Endothelial cell (in vitro differentiated cells): ENCODE results near the gene GNGT2. TPM values are rescaled to one million over a fixed set of nuclear protein-coding genes. Genes with fewer than 3 reads are reported as not detected.
A peak's percentile ranks its signal among the peaks of the same experiment; 100 is the strongest.

Experiments
- DNase-seq: peaks from one replicate; pipeline ENCODE4 v3.0.0; 2021; ENCODE audit warnings: low spot score
- H3K27ac Mint-ChIP-seq: one replicate; pipeline ENCODE4 v1.8.0; 2021; ENCODE audit warnings: mixed read lengths, inconsistent platforms; ENCODE audit not compliant: unreplicated experiment
- H3K27me3 Mint-ChIP-seq: one replicate; pipeline ENCODE4 v1.8.0; 2021; ENCODE audit warnings: mild to moderate bottlenecking, moderate library complexity, mixed read lengths, inconsistent platforms; ENCODE audit not compliant: unreplicated experiment
- H3K36me3 Mint-ChIP-seq: one replicate; pipeline ENCODE4 v1.8.0; 2021; ENCODE audit warnings: mild to moderate bottlenecking, low read depth, mixed read lengths, inconsistent platforms; ENCODE audit not compliant: unreplicated experiment
- H3K4me1 Mint-ChIP-seq: one replicate; pipeline ENCODE4 v1.8.0; 2021; ENCODE audit warnings: mild to moderate bottlenecking, mixed read lengths, inconsistent platforms; ENCODE audit not compliant: unreplicated experiment
- H3K4me3 Mint-ChIP-seq: one replicate; pipeline ENCODE4 v1.8.0; 2021; ENCODE audit warnings: mild to moderate bottlenecking, mixed read lengths, inconsistent platforms; ENCODE audit not compliant: unreplicated experiment
- H3K9me3 Mint-ChIP-seq: one replicate; pipeline ENCODE4 v1.8.0; 2021; ENCODE audit warnings: mixed read lengths, inconsistent platforms; ENCODE audit not compliant: unreplicated experiment
- total RNA-seq: library from RNA; stranded (reverse); fragmentation: NEBNext Ultra II Directional; extraction: Animal tissue kit (Norgen Biotek cat#: 25700); gene quantifications from one replicate; pipeline ENCODE4 v1.2.1, GENCODE V29; 2021; ENCODE audit not compliant: unreplicated experiment
- TF ChIP-seq, protein P1 (sequence below): fragments of 200-600 bp; sonication (generic); IDR thresholded peaks from one replicate; pipeline ENCODE4 v1.5.0; 2021; ENCODE audit warnings: antibody characterized with exemption; ENCODE audit not compliant: unreplicated experiment

GNGT2 gene
- total RNA-seq, 1 donor from 2014 or later: 2.1 TPM

DNA sequence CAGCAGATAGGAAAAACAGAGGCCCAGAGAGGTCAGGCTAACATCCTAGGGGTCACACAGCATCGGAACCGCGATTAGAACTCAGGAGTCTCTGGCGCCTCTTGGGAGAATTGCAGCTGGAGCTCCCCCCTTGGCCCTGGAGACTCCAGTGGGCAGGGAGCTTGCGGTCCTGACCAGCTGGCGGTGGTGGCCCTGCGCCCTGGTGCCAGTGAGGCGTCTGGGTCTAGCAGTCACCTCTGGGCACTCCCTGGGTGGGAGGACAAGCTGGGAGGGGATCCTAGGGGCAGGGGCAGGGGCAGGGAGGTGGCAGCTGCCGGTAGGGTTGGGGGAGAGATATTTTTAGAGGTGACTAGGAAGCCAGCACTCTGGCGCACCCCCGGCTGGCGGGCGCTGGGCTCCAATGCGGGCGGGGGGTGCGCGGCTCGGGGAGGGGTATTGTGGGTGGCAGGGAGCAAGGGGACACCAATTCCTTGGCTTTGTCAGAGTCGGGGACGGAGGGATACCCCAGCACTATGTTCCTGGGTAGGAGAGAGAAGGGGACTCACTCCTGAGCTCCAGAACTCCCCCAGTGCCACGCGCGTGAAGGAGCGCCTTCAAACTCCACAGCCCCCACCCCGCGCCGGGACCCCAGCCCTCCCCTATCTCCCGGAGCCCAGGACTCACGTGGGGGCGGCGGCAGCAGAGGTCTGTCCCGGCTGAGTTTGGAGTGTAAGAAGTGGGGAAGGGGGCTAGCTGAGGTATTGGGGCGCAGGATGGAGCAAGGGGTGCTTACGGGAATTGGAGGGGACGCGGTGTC is 19.6 kb upstream of the GNGT2 start:
- no peak overlapping the region for H3K27ac Mint-ChIP-seq
- H3K4me1 Mint-ChIP-seq: peaks cover 3% of the 10 kb centered on the region
- H3K4me3 Mint-ChIP-seq: peak overlapping the region; percentile 71
- peaks cover 3% of the 10 kb centered on the region for H3K36me3 Mint-ChIP-seq
- H3K27me3 Mint-ChIP-seq: peaks cover 19% of the 10 kb centered on the region
- TF ChIP-seq, protein P1, sequence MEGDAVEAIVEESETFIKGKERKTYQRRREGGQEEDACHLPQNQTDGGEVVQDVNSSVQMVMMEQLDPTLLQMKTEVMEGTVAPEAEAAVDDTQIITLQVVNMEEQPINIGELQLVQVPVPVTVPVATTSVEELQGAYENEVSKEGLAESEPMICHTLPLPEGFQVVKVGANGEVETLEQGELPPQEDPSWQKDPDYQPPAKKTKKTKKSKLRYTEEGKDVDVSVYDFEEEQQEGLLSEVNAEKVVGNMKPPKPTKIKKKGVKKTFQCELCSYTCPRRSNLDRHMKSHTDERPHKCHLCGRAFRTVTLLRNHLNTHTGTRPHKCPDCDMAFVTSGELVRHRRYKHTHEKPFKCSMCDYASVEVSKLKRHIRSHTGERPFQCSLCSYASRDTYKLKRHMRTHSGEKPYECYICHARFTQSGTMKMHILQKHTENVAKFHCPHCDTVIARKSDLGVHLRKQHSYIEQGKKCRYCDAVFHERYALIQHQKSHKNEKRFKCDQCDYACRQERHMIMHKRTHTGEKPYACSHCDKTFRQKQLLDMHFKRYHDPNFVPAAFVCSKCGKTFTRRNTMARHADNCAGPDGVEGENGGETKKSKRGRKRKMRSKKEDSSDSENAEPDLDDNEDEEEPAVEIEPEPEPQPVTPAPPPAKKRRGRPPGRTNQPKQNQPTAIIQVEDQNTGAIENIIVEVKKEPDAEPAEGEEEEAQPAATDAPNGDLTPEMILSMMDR: no peak
- DNase-seq: no peak
- H3K9me3 Mint-ChIP-seq: no peaks in the 10 kb centered on the region

DNA sequence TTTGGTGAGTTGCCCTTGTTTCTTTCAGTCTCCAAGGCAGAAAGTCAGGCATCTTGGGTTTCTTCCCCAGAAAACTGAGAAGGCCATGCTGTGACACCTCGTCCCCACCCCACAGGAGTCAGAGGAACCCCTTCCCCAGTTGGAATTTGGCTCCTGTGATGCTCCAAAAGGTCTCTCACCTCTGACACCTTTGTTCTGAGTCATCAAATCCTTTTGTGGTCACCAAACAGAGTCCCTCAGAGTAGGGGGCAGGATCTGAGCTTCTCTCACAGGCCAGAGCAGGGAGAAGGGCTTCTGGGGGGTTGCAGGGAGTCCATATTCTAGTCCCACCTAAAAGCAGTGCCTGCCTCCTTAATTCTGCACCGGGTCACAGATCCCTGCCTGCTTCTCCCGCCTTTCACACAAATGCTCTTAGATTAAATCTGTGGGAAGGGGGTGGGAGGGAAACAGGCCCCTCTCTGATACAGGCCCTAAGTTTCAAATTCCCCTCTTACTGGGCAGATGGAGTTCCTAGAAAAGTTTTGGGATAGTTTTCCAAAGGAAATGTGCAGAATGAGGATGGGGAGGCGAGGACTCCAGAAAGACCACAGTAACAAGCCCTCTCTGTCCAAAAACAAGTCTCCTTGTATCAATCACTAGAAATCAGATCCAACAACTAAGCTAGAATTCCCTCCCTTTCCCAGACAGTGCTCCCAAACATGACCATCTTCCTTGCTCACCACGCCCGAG is 18.9 kb upstream of the GNGT2 start:
- H3K4me3 Mint-ChIP-seq: peak overlapping the region; percentile 71
- H3K4me1 Mint-ChIP-seq: peaks cover 3% of the 10 kb centered on the region
- TF ChIP-seq, protein P1: no peak
- H3K27me3 Mint-ChIP-seq: peaks cover 23% of the 10 kb centered on the region
- H3K36me3 Mint-ChIP-seq: peaks cover 3% of the 10 kb centered on the region
- no peaks in the 10 kb centered on the region for H3K9me3 Mint-ChIP-seq
- H3K27ac Mint-ChIP-seq: no peak overlapping the region
- DNase-seq: no peak

DNA sequence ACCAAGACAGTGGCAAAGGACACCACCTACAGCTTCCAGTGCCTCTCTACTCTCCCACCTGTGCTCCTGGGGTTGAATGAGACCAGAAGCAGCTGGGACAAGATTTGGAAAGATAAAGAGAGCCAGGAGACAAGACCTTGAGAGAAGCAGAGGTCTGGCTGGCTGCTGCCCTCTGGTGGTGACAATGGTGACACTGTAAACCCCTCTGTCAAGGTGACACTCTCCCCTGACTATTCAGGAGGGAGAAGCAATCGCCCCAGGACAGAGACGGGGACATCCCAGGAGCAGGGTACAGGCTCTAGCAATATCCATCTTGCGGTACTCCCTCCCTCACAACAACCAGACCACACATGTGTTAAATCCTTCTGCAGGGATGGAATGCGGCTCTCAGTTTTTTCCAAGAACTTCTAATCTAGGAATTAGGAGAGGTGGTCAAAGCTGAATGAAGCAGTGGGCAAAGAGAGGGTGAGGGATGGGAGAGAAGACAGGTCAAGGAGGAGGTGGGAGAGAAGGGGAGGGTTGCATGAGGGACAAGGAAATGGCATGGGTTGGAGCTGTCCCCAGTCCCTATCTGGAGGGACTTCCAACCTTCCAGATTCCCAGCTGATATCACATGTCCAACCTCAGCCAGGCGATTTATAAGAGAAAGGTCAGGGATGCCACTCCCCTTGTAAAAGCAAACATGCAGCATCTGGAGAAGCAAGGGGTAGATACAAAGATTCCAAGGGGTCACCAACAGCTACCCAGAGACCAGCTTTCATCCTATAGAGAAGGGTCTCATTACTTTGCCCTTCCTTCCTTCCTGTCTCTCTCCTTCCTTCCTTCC is 17.3 kb upstream of the GNGT2 start:
- peaks cover 23% of the 10 kb centered on the region for H3K27me3 Mint-ChIP-seq

DNA sequence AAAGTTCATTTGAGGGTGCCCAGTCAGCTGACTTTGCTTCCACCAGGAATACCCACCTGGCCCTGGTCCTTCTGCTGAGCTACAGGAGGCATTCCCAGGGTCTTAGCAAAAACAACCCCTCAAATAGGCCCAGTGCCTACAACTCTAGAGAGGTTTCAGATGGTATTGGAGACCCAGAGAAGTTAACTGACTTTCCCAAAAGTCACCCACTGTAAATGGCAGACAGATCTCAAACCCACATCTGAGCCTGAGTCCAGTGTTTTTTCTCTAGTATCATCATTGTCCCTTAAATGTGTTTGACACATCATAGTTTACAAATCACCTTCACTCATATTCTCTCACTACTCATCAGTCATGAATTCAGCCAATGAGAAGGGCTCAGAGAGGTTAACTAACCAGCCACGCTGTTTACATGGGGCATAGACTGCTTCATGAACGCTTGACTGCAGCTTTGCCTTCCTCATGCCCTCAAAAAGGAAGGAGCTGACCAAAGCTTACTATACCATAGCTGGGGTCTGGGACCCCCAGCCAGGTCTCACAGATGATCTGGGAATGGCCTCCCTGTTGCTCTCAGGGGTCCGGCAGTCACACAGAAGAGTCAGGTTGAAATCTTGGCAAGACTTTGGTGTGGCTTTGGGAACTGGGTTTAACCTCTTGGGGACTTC is 16.5 kb upstream of the GNGT2 start:
- Mint-ChIP-seq H3K9me3 (no peaks in the 10 kb centered on the region), H3K36me3 (peaks cover 9% of the 10 kb centered on the region), H3K4me1 (peaks cover 13% of the 10 kb centered on the region), H3K27me3 (peaks cover 23% of the 10 kb centered on the region), H3K4me3 (no peak overlapping the region), H3K27ac (no peak overlapping the region)
- TF ChIP-seq, protein P1: no peak
- no peak for DNase-seq

More for the DNA sequence above, 17.3 kb upstream of the GNGT2 start:
- Mint-ChIP-seq H3K4me1 (peaks cover 13% of the 10 kb centered on the region), H3K36me3 (peaks cover 9% of the 10 kb centered on the region), H3K9me3 (no peaks in the 10 kb centered on the region), H3K4me3 (no peak overlapping the region), H3K27ac (no peak overlapping the region)
- TF ChIP-seq, protein P1: peak; percentile 78
- peak; percentile 76 for DNase-seq
